GM19397 (cell line): Measurements from ENCODE around the gene BLOC1S5.
A peak's percentile ranks its signal among the peaks of the same experiment; 100 is the strongest.

ENCODE experiments used
- ATAC-seq: cut with Tn5 transposase; IDR thresholded peaks from one replicate; pipeline ENCODE4 v1.9.1; 2021; ENCODE audit warnings: mild to moderate bottlenecking, moderate library complexity; ENCODE audit not compliant: unreplicated experiment

The BLOC1S5 gene

GRCh38 chr6:8082954-8083858 lies 19.0 kb upstream of the BLOC1S5 start:
- ATAC-seq, result no peak

- no peak for ATAC-seq
Observed at GRCh38 chr6:8082572-8082953, 18.4 kb upstream of the BLOC1S5 start.

GRCh38 chr6:8080362-8081151 lies 16.4 kb upstream of the BLOC1S5 start:
- no peak for ATAC-seq

GRCh38 chr6:8079126-8079525 lies 14.9 kb upstream of the BLOC1S5 start:
- no peak for ATAC-seq

- ATAC-seq, result no peak
Observed at GRCh38 chr6:8077991-8078390, 13.8 kb upstream of the BLOC1S5 start.

- no peak for ATAC-seq
Observed at GRCh38 chr6:8075704-8076103, 11.5 kb upstream of the BLOC1S5 start.

- no peak for ATAC-seq
Observed at GRCh38 chr6:8075185-8075584, 11.0 kb upstream of the BLOC1S5 start.

- ATAC-seq, result no peak
Observed at GRCh38 chr6:8074213-8074612, 10.0 kb upstream of the BLOC1S5 start.

GRCh38 chr6:8073758-8074157 lies 9.6 kb upstream of the BLOC1S5 start:
- no peak for ATAC-seq

- ATAC-seq, result no peak
Observed at GRCh38 chr6:8070718-8071117, 6.5 kb upstream of the BLOC1S5 start.

- ATAC-seq, result no peak
Observed at GRCh38 chr6:8069631-8070284, 5.6 kb upstream of the BLOC1S5 start.

GRCh38 chr6:8069151-8069550 lies 5.0 kb upstream of the BLOC1S5 start:
- ATAC-seq, result no peak

GRCh38 chr6:8066108-8066507 lies 1.9 kb upstream of the BLOC1S5 start:
- no peak for ATAC-seq

- peak; percentile 30 for ATAC-seq
Observed at GRCh38 chr6:8065519-8065911, 1.3 kb upstream of the BLOC1S5 start.

- ATAC-seq, result no peak
Observed at GRCh38 chr6:8064638-8065518, 689 bp upstream of the BLOC1S5 start.

- ATAC-seq, result no peak
Observed at GRCh38 chr6:8061736-8062135, 2.5 kb downstream of the BLOC1S5 start.

- ATAC-seq, result no peak
Observed at GRCh38 chr6:8060346-8060745, 3.8 kb downstream of the BLOC1S5 start.

- ATAC-seq, result no peak
Observed at GRCh38 chr6:8059129-8059528, 5.1 kb downstream of the BLOC1S5 start.

- no peak for ATAC-seq
Observed at GRCh38 chr6:8057793-8058192, 6.4 kb downstream of the BLOC1S5 start.

- ATAC-seq, result no peak
Observed at GRCh38 chr6:8057263-8057662, 6.9 kb downstream of the BLOC1S5 start.

- ATAC-seq, result no peak
Observed at GRCh38 chr6:8054276-8054675, 9.9 kb downstream of the BLOC1S5 start.
